Activated naive CD8-positive, alpha-beta T cell treated with anti-CD3 and anti-CD28 coated beads for 36 hours (primary cell): ENCODE measurements around the gene ATE1. TPM values are rescaled to one million over a fixed set of nuclear protein-coding genes. Genes with fewer than 3 reads are reported as not detected.

Experiments
- DNase-seq: peaks from one replicate; pipeline ENCODE4 v3.0.0; 2021
- H3K27ac Mint-ChIP-seq: one replicate; pipeline ENCODE4 v1.8.0; 2022; ENCODE audit warnings: mild to moderate bottlenecking, moderate library complexity, mixed read lengths
- H3K27me3 Mint-ChIP-seq: one replicate; pipeline ENCODE4 v1.8.0; 2022; ENCODE audit warnings: mild to moderate bottlenecking, mixed read lengths
- H3K36me3 Mint-ChIP-seq: one replicate; pipeline ENCODE4 v1.8.0; 2021; ENCODE audit warnings: mild to moderate bottlenecking, mixed read lengths
- H3K4me1 Mint-ChIP-seq: one replicate; pipeline ENCODE4 v1.8.0; 2021; ENCODE audit warnings: mixed read lengths
- H3K4me3 Mint-ChIP-seq: one replicate; pipeline ENCODE4 v1.8.0; 2022; ENCODE audit warnings: mild to moderate bottlenecking, moderate library complexity, mixed read lengths
- H3K9me3 Mint-ChIP-seq: one replicate; pipeline ENCODE4 v1.8.0; 2022; ENCODE audit warnings: mixed read lengths
- total RNA-seq, 2 experiments: library from RNA; stranded (reverse); gene quantifications; one replicate each; pipeline ENCODE4 v1.2.3, GENCODE V29; 2021

Gene ATE1
- total RNA-seq, 2 experiments from 2014 or later, result 22.5 to 24.6 TPM

DNA sequence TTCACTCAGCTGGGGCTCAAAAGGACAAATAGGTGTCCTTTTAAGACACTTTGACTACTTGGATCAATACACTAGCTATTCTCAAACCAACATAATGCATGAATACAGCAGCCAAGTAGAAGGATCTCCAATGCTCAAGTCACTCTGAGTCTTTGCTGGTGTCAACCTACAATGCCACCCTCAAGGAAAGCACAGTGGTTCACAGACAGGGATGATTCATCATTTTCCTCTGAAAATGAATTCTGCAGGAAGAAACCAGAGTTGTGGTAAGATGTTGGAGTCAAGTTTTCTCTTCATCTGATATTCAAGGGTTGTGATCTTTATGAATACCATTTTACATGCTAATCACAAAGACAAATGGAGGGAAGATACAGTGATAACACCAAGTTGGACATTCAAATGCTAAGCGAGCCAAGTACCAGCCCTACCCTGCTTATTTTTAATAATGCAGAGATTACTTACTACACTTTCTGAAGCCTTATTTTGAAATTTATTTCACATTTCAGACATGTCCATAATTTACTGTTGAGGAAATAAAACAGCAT lies 186.5 kb downstream of the ATE1 start:
- peaks cover 15% of the 10 kb centered on the region for H3K4me1 Mint-ChIP-seq
- peaks cover 12% of the 10 kb centered on the region for H3K27me3 Mint-ChIP-seq
- peaks cover 25% of the 10 kb centered on the region for H3K36me3 Mint-ChIP-seq
- H3K4me3 Mint-ChIP-seq, result no peak overlapping the region
- DNase-seq, result no peak
- H3K27ac Mint-ChIP-seq, result no peak overlapping the region
- H3K9me3 Mint-ChIP-seq, result no peaks in the 10 kb centered on the region

DNA sequence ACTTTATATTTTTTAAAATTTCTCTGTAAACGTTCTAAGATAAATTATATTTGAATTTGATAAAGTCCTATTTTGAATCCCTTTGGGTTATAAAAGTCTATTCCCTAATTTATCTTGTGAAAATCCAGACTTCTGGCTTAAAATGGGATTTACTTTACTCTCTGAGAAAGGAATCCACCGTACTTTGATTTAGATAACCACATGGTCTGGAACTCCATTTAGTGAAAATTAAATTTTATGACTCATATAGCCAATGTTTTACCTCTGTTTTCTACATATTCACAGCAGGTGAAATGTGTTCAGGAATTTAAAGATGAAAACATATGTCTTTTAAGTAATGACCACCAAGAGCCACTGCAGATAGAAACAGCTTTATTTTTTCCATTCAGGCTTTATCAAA lies 187.8 kb downstream of the ATE1 start:
- H3K27ac Mint-ChIP-seq, result no peak overlapping the region
- H3K9me3 Mint-ChIP-seq, result no peaks in the 10 kb centered on the region
- peaks cover 19% of the 10 kb centered on the region for H3K36me3 Mint-ChIP-seq
- no peak for DNase-seq
- peaks cover 15% of the 10 kb centered on the region for H3K4me1 Mint-ChIP-seq
- H3K4me3 Mint-ChIP-seq, result no peak overlapping the region
- H3K27me3 Mint-ChIP-seq, result peaks cover 22% of the 10 kb centered on the region

DNA sequence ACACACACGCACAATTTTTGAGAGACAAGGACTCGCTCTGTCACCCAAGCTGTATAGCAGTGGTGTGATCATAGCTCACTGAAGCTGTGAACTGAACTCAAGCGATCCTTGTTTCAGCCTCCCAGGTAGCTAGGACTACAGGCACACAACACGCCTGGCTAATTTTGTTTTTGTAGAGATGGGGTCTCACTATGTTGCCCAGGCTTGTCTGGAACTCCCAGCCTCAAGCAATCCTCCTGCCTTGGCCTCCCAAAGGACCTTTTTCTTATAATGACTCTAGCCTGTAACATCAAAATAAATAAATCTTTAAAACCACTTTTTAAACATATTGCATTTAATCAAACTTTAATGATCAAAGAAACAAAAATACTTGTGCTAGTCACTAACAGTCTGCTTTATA lies 188.7 kb downstream of the ATE1 start:
- DNase-seq, result no peak
- no peaks in the 10 kb centered on the region for H3K9me3 Mint-ChIP-seq
- peaks cover 16% of the 10 kb centered on the region for H3K36me3 Mint-ChIP-seq
- no peak overlapping the region for H3K27ac Mint-ChIP-seq
- peaks cover 15% of the 10 kb centered on the region for H3K4me1 Mint-ChIP-seq
- H3K27me3 Mint-ChIP-seq, result peaks cover 28% of the 10 kb centered on the region
- no peak overlapping the region for H3K4me3 Mint-ChIP-seq

DNA sequence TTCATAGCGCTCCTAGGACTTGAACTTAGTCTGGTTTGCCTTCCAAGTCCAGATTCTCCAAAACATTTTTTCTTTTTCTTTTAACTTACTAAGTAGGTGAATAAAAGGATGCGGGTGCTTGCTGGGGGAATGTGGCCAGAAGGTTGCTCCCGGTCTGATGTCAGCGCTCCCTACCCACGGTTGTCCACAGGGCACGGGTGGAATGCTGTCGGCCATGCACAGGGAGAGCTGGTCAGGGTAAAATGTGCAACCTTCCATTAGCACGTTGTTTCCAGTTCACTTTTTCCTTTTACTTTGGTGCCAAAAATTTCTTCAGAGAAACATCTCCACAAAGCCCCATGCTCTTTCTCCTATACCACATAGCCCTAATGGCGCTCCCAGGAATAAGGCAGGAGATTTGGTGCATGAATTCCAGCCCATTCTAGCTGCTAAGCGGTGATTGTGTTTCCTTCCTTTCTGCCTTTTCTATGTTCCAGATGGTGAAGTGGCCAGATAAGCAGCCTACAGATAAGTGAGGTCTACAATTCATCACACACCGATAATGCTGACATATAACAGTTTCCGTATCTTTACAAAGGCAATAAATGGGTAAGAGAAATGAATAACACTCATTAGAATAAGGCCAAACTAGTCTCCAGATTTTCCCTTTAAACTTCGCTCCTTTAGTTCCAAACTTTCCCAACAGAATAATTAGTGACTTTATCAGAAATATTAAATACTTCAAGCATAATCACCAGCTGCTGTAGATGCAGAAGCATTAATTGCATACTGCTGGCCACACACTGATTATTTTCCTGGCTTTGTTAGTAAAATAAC lies 191.3 kb downstream of the ATE1 start:
- no peak for DNase-seq
- H3K27me3 Mint-ChIP-seq, result peaks cover 33% of the 10 kb centered on the region
- H3K4me3 Mint-ChIP-seq, result no peak overlapping the region
- peaks cover 5% of the 10 kb centered on the region for H3K36me3 Mint-ChIP-seq
- H3K9me3 Mint-ChIP-seq, result no peaks in the 10 kb centered on the region
- H3K4me1 Mint-ChIP-seq, result peaks cover 15% of the 10 kb centered on the region
- H3K27ac Mint-ChIP-seq, result no peak overlapping the region

DNA sequence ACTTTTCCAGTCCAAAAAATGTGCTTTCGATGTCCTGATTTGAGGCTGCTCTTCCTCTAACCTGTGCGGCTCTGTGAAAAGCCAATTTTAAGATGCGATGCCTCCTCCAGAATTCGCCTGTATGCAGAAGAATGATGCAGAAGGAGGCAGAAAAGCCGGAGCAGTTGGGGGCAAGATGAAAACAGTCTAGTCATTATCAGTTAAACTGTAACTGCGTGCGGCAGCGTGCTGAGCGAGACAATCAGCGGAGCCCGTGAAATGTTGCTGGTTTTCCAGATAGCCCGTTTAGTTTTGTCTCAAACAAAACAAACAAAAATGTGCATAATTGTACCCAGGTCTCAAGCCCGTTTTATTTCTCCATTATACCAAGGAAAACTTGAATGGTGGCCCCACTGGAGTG lies 192.6 kb downstream of the ATE1 start:
- Mint-ChIP-seq H3K36me3 (no peaks in the 10 kb centered on the region), H3K4me3 (no peak overlapping the region), H3K27me3 (peaks cover 33% of the 10 kb centered on the region), H3K27ac (no peak overlapping the region), H3K4me1 (peaks cover 12% of the 10 kb centered on the region), H3K9me3 (no peaks in the 10 kb centered on the region)
- DNase-seq, result no peak

DNA sequence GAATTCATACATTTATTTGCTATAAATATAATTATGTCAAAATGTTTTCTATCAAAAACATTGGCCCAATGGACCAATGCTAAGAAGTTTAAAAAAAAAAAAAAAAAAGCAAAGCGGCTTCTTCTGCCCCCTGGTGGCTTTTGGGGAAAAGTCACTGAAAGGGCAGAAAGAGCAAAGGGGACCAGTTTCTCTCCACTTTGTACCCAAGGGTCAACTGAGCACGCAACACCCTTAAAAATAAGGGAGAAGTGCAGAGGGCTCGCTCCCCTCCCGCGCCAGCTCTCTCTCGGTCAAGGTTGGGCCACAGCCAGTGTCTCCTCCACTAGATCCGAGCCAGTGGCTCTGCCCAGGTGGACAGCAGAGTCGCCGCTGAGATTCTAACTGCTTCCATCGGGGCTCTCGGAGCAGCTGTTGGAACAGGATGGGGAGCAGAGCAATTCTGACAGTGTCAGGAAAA lies 193.2 kb downstream of the ATE1 start:
- no peaks in the 10 kb centered on the region for H3K36me3 Mint-ChIP-seq
- H3K27me3 Mint-ChIP-seq, result peaks cover 33% of the 10 kb centered on the region
- H3K4me1 Mint-ChIP-seq, result peaks cover 12% of the 10 kb centered on the region
- no peak for DNase-seq
- no peak overlapping the region for H3K4me3 Mint-ChIP-seq
- H3K27ac Mint-ChIP-seq, result no peak overlapping the region
- no peaks in the 10 kb centered on the region for H3K9me3 Mint-ChIP-seq

DNA sequence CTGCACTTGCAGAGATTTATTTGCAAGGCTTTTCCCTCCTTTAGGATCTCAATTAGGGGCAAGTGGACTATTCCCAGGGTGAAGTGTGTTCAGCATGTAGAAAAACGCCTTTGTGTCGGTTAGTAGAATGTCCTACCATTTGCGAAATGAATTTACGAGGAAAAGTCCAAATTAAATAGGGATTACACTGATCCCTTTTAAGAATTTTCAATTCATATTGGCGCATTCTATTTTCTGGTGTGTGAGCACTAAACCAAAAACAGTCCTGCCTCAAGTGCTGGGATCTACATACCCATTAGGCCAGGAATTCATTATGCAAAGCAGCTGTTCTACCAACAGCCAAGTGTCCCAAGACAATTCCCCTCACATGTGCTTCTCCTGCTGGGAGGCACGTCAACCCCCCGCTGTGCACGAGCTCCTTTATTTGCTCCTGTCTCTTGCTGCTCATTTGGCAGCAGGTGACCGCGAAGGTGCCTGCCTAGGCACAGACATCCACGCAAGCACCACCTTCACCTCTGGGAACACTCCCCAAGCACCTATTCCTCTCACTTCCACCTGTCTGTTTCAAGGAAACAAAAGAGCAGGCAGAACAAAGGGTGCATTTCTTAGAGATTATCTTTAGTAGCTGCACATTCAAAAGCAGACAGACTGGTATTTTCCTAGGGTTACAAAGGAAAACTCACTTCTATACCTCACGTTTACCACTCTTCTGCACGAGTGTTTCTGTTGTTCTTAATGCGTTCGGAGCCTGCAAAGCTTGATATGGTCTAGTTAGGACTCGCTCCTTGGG lies 195.0 kb downstream of the ATE1 start:
- Mint-ChIP-seq H3K4me1 (peaks cover 6% of the 10 kb centered on the region), H3K36me3 (no peaks in the 10 kb centered on the region), H3K9me3 (no peaks in the 10 kb centered on the region), H3K27me3 (peaks cover 33% of the 10 kb centered on the region), H3K4me3 (no peak overlapping the region), H3K27ac (no peak overlapping the region)
- no peak for DNase-seq

DNA sequence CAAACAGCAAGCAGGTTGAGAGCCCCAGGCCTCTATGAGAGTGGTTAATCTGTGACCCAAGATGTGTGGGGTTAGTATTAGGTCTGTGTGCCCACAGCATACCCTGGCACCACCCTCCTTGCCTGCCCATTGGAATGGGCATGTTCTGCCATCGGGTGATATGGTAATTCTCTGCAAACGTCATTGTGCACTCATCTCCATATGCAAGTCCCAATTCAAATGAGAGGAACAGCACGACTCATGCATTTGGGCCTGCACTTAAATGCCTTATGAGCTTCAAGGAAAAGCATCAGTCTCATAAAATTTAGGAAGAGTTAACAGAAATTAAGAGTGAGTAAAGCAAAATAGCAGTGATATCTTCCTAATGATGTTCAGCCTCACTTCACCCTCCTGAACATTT lies 195.7 kb downstream of the ATE1 start:
- H3K27ac Mint-ChIP-seq, result no peak overlapping the region
- H3K4me3 Mint-ChIP-seq, result no peak overlapping the region
- no peak for DNase-seq
- peaks cover 4% of the 10 kb centered on the region for H3K4me1 Mint-ChIP-seq
- H3K36me3 Mint-ChIP-seq, result no peaks in the 10 kb centered on the region
- no peaks in the 10 kb centered on the region for H3K9me3 Mint-ChIP-seq
- peaks cover 29% of the 10 kb centered on the region for H3K27me3 Mint-ChIP-seq

DNA sequence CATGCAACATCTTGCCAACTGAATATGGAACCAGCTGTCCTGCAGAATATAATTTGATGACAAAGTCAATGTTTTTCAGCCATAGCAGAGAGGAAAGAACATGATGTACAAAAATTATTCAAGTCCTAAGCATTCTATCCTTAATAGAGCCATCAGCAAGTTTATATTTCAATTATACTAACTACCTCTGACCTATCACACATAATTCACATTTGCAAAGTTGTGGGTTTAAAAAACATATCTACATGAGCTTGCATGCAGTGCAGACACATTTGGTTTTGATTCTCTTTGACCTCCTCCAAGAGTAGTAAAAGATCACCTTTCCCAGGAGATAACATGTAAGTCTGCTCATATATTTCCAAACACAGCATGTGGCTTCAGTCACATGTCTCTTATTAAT lies 203.5 kb downstream of the ATE1 start:
- H3K9me3 Mint-ChIP-seq, result peaks cover 3% of the 10 kb centered on the region
- H3K27me3 Mint-ChIP-seq, result peaks cover 9% of the 10 kb centered on the region
- no peak for DNase-seq
- H3K27ac Mint-ChIP-seq, result no peak overlapping the region
- no peaks in the 10 kb centered on the region for H3K36me3 Mint-ChIP-seq
- H3K4me3 Mint-ChIP-seq, result no peak overlapping the region
- no peaks in the 10 kb centered on the region for H3K4me1 Mint-ChIP-seq

DNA sequence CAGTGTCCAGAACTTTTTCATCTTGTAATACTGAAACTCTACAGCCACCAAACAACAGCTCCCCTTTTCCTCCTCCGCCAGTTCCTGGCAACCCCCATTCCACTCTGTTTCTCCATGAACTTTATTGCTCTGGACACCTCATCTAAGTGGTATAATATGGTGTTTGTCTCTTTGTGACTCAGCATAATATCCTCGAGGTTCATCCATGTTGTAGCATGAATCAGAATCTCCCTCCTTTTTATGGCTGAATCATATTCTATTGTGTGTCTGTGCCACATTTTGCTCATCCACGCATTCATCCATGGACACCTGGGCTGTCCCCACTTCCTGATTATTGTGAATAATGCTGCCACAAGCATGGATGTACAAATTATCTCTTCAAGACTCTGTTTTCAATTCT lies 205.2 kb downstream of the ATE1 start:
- H3K9me3 Mint-ChIP-seq, result peaks cover 3% of the 10 kb centered on the region
- no peaks in the 10 kb centered on the region for H3K4me1 Mint-ChIP-seq
- DNase-seq, result no peak
- H3K36me3 Mint-ChIP-seq, result no peaks in the 10 kb centered on the region
- H3K27ac Mint-ChIP-seq, result no peak overlapping the region
- H3K4me3 Mint-ChIP-seq, result no peak overlapping the region
- peaks cover 9% of the 10 kb centered on the region for H3K27me3 Mint-ChIP-seq

DNA sequence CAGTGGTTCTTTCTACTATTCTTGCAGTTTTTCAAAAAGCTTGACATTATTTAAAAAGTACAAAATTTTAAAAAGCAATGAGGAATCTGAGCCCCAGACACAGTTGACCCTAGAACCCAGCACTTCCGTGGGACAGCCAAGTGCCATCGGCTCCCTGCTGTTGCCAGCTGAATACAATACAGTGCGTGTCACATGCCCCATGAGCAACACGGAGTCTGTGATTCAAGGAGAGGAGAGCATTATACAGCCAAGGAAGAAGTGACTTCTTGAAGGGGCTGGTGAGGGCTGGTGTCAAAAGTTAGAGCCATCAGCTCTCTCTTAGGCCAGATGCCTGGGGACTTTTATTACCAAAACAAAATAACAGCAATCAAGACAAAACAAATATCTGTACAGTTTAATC lies 206.6 kb downstream of the ATE1 start:
- H3K4me1 Mint-ChIP-seq, result no peaks in the 10 kb centered on the region
- H3K4me3 Mint-ChIP-seq, result no peak overlapping the region
- no peaks in the 10 kb centered on the region for H3K36me3 Mint-ChIP-seq
- peaks cover 3% of the 10 kb centered on the region for H3K9me3 Mint-ChIP-seq
- no peak for DNase-seq
- H3K27ac Mint-ChIP-seq, result no peak overlapping the region
- H3K27me3 Mint-ChIP-seq, result peaks cover 9% of the 10 kb centered on the region

DNA sequence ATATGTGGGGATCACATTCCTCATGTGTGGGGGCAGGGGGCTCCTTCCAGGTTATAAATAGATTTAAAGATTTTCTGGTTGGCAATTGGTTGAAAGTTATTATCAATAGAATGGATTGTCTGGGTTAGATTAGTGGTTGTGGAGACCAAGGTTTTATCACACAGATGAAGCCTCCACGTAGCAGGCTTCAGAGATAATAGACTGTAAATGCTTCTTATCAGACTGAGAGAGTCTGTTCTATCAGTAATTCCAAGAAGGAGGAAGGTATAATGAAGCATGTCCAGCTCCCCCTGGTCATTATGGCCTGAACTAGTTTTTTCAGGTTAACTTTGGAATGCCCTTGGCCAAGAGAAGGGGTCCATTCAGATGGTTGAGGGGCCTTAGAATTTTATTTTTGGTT lies 211.9 kb downstream of the ATE1 start:
- Mint-ChIP-seq H3K27me3 (no peaks in the 10 kb centered on the region), H3K9me3 (peaks cover 3% of the 10 kb centered on the region), H3K27ac (no peak overlapping the region), H3K4me3 (no peak overlapping the region), H3K4me1 (no peaks in the 10 kb centered on the region), H3K36me3 (no peaks in the 10 kb centered on the region)
- DNase-seq, result no peak

DNA sequence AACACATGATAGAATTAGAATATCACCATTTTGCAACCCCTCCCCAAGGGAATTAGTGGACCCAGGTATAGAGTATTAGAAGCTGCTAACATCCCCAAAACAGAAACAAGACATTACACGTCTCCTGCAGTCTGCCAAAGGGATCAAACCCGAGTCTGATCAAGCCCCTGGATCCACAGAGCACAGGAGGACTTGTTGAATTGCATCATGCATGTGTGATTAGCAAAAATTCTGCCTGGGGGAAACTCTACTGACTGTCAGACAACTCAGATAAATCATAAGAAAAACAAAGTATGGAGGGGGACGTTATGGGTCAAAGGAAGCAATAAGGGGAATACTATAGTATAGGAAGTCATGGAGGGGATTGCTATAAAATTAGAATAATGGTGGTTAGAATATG lies 212.8 kb downstream of the ATE1 start:
- Mint-ChIP-seq H3K27me3 (peaks cover 2% of the 10 kb centered on the region), H3K27ac (no peak overlapping the region), H3K4me1 (no peaks in the 10 kb centered on the region), H3K36me3 (no peaks in the 10 kb centered on the region), H3K4me3 (no peak overlapping the region), H3K9me3 (peaks cover 2% of the 10 kb centered on the region)
- no peak for DNase-seq

DNA sequence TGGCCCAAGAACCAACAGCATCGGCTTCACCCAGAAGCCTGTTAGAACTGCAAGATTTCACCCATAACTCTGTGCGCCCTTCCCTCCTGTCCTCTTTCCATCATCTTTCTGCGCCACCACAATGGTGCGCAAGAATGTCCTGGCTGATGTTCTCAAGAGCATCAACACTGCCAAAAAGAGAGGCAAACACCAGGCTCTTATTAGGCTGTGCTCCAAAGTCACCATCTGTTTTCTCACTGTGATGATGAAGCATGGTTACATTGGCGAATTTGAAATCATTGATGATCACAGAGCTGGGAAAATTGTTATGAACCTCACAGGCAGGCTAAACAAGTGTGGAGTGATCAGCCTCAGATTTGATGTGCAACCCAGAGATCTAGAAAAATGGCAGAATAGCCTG lies 214.3 kb downstream of the ATE1 start:
- Mint-ChIP-seq H3K4me3 (no peak overlapping the region), H3K27ac (no peak overlapping the region), H3K4me1 (no peaks in the 10 kb centered on the region), H3K36me3 (no peaks in the 10 kb centered on the region), H3K9me3 (no peaks in the 10 kb centered on the region), H3K27me3 (peaks cover 8% of the 10 kb centered on the region)
- DNase-seq, result no peak

DNA sequence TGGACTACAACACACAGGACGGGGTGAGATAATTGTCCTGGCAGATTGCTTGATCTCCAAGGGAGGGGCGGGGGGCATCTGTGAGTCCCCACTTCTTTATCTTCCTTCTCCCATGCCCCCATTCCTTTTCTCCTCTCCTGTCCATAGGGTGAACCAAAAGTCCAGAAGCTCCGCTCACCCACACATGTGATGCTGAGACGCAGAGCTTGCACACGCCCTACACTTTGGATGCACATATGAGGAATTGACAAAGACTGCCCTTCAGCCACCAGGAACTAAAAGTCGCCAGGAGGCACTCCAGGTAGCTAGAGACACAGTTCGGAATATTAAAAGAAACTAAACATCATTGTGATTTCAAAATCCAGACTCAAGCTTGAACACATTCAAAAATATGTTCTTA lies 216.9 kb downstream of the ATE1 start:
- no peak overlapping the region for H3K4me3 Mint-ChIP-seq

More for the DNA sequence above, 216.9 kb downstream of the ATE1 start:
- Mint-ChIP-seq H3K27me3 (peaks cover 13% of the 10 kb centered on the region), H3K4me1 (no peaks in the 10 kb centered on the region), H3K9me3 (no peaks in the 10 kb centered on the region), H3K27ac (no peak overlapping the region), H3K36me3 (no peaks in the 10 kb centered on the region)
- no peak for DNase-seq
